NCI-H446 (cell line): ENCODE measurements around the gene KDM4B.
"Not testable (repeated sequence)": the region's sequence is repeated elsewhere in the genome, so short reads cannot be mapped to it uniquely, and the experiment has no call there.

ENCODE experiments used
- DNase-seq, 2 experiments: peaks; one replicate each; lab custom pipeline; 2025; lab: John Stamatoyannopoulos, UW

The KDM4B gene

DNA sequence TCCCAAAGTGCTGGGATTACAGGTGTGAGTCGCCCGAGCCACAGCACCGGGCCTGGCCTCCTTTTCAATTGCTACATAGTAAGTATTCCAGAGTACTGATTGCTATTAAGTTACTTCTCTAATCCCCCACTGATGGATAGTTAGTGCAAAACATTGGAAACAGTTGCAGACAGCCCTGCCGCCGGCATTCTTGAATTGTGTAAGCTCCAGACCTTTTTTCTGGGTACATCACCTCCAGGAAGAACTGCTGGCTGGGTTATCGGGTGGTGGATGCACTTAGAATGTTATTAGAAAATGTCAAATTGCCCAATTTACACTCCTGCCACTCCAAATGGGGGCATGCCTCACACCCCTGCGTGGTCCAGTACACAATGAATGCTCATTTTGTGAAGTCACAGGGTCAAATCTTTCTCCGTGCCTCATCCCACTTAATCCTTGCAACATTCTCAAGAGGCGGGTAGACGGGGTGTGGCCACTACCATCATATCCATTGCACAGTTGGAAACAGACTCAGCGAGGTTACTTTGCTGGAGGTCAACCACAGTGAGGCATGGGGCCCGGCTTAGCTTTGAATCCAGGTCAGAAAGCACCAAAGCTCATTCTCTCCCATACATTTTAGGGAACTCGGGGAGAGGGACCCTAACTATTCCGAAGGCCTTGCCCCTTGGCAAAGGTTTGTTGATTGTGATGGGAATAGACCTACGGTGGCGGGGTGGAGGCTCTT lies 1.0 kb upstream of the KDM4B start:
- no peak for DNase-seq

- DNase-seq, result no peak
Observed at GRCh38 chr19:4969292-4969771, 419 bp downstream of the KDM4B start.

DNA sequence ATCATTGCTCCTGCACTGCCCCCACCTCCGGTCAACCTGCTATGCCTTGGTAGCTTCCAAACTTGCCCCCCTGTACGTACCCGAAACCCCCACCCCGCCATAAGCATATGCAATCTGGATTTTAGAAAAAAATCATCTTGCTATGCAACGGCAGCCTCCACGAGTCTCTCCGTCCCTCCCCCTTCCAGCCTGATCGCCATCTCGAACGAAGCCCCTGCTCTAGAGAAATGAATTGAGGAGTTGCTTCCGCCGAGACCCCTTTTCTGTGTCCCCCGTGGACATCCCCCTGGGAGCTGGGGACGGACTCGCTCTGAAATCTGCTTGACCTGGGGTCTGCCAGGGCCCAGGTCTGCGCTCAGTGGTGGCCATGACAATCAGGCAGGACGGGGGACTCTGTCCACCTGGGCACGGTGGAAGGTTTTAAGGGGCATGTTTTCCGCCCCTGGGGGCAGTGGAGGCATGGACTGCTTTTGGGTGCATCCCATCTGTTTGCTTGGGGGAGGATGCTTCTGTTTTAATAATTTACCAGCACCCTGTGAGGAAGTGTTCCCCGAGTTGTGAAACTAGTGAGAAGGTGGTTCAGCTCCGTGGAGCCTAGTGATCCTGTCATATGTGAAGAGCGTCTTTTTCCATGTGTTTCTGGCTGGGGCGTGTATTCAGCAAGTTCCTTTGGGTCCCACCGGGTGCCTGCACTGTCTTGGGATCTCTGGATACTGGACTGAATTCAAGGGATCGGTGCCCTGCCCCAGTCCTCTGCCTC lies 1.0 kb downstream of the KDM4B start:
- no peak for DNase-seq

DNA sequence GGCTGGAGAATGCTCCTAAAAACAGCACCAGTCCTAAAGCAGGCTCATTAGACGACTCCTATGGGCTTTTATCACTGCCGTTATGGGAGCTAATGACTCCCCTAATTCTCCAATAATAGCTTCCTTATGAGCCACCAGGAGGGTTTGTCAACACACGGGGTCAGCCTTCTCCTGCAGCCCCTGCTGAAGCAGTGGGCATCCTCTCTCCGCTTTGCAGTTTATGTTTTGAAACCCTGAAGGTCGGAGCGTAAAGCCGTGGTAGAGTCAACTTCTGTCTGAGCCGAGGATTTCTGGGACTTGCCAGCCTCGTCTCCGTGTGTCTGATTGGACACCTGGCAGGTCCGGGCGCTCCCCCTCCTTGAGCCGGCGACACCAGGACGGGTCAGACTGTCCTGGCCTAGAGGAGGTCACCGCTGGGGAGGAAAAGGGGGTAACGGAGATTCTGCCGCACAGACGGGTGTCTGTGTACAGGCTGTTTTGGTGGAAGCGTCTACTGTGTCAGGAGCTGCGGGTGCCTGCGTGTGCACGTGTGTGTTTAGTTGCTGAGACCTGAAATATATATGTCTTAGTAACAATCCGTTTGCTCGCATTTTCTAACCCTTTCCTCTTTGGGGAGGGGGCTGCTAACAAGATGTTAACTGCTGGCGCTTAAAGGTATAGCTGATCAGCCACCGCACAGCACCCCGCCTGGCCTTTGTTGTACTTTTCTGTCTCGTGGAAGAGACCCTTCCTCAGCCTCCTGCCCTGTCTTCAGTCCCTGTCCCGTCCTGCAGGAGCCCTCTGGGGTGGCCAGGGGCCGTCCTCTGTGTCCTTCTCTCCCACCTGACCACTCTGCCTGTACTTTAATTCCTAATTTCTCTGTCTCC lies 1.9 kb downstream of the KDM4B start:
- no peak for DNase-seq

GRCh38 chr19:4971424-4971793 lies 2.5 kb downstream of the KDM4B start:
- DNase-seq, result peak in 1 of 2 experiments; percentile 27

- DNase-seq, result no peak
Observed at GRCh38 chr19:4971816-4972495, 3.0 kb downstream of the KDM4B start.

GRCh38 chr19:4972509-4973230 lies 3.8 kb downstream of the KDM4B start:
- no peak for DNase-seq

DNA sequence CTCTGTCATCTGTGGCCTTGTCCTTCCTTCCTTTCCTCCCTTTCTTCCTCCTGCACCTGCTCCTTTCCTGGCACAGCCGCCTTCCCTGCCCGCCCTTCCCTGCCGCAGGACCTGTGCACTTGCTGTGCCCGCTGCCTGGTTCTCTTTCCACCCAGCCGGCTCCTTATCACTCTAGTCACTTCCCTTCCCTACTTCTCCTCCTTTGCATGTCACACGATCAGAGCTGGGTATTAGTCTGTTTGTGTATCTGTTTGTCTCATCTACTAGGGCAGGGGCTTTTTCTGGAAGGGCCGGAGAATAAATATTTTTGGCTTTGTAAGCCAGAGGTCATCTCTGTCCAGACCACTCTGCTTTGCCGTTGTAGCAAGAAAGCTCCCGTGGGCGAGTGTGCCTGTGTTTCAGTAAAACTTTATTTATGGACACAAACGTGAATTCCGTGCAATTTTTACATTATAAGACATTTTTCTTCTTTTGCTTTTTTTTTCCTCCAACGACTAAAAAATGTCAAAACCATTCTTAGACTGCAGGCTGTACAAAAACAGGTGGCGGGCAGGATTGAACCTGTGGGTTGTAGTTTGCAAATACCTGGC lies 6.1 kb downstream of the KDM4B start:
- no peak for DNase-seq

- not testable (repeated sequence) for DNase-seq
Observed at GRCh38 chr19:4975601-4976000, 6.7 kb downstream of the KDM4B start.

DNA sequence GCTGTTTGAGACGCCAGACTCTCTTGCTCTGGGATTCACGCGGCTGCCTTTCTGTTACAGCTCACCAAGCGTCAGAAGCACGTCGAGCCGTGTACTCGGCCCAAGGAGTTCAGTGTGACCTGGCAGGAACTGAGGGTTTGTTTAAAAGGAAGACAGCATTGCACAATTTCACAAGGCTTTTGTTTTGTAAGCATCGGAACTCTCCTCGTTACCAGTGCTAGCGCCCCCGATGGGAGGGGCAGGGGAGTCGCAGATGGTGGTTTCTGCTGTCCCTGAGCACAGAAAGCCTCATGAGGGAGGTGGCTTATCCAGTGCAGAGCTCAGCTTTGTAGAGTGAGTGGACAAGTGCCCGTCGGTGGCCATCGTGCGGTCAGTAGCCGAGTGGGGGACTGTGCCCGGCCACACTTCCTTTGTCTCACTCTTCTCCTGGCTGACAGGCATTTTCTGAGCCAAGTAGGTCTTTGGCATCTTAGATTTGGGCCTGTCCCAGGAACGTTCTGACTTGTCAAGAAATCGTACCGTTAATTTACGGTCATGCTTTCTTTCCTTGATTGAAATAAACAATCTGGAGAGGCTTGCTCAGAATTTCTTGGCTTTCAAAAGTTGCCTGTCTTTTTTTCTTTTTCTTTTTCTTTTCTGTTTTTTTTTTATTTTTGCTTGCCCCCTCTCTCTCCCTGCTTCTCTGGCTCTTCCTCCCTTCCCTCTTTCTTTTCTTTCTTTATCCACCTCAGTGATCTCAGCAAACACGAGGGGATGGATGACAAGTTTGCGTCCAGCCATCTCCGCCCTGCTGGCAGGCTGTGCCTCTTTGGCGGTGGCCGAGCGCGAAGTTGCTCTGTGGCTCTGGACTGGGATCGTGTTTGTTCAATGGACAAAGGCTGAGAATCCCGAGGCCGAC lies 7.7 kb downstream of the KDM4B start:
- DNase-seq, result peak; percentile 30 to 46

DNA sequence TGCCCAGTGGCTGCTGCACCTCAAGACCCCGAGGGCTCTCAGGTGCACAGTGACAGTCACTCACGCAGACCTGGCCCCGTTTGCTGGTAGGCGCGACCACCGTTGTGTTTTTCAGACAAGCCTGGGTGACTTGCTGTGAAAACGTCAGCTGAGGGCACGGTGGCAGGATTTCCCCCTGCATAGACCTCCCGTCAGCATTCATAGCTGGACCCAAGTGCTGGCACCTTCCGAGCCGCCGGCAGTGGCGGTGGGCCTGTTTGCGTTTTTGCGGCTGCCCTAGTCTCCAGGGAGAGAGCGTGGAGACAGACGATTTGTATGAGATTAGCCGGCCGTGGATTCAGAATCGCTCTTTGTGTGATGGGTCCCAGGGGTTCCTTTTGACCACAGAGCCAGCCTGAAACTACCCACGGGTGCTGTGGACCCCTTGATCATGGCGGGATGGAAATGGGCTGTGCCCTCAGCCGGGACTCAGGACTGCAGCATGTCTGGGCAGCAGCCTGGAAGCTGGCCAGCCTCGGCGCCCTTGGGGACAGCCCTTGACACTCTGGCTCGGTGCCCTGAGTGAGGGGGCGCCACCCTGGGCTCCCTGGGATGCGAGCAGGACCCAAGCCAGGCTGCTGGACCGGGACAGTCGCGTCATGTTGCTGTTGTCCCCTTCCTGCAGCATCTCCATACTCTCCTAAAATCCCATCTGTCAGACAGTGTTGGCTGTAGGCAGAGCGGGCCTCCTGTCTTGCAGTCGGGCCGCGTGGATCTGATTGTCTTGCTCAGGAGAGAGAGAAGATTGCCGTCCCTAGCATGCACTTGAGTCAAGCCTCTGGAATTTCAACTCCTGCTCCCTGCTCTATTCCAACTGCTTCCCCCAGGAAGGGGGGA lies 8.6 kb downstream of the KDM4B start:
- peak; percentile 38 to 74 for DNase-seq

- DNase-seq, result no peak
Observed at GRCh38 chr19:4979211-4979807, 10.4 kb downstream of the KDM4B start.

DNA sequence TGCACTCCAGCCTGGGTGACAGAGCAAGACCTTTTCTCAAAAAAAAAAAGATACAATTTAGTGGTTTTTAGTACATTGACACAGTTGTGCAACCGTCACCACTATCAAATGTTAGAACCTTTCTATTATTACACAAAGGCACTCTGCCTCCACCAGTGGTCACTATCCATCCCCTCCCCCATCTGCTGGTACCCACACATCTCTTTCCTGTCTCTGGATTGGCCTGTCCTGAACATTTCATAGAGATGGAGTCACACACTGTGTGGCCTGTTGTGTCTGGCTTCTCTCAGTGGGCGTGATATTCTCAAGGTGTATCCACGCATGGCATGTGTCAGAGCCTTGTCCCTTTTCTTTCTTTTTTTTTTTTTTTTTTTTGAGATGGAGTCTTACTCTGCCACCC lies 11.2 kb downstream of the KDM4B start:
- no peak for DNase-seq

DNA sequence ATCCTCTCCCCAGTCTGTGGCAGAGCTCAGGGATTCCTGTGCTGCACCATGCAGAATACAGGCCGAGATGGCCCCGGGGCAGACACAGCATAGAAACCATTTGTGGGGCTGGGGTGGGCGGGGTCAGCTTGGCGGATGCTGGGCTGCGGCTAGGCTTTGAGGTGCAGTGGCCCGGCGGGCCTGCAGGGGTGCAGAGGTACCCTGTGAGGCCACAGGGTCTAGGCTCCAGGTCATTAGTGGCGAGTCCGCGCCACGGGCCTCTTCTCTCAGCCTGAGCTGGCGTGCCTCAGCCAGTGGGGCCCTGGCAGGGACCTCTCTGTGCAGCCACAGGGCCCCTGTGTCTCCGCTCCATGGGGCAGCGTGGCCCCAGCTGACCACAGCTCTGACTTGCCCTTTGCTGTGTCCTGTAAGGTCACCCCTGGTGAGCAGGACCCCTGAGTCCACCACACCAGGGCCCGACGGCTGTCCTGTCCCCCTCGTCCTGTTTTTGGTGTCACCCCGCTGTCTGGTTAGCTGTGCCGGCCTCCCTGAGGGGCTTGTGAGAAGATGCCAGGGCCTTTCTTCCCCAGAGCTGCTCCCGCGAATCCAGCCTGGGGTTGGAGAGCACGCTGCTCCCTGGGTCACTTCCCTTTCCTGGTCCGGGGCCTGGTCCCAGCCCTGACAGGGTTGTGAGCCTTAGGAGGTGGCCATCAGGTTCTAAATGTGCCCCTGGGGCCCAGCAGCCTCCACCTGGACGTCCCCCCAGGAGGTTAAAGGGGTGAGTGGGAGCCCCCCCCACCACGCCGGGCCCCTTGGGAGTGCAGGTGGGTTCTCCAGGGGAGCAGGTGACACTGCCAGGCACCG lies 12.1 kb downstream of the KDM4B start:
- no peak for DNase-seq

DNA sequence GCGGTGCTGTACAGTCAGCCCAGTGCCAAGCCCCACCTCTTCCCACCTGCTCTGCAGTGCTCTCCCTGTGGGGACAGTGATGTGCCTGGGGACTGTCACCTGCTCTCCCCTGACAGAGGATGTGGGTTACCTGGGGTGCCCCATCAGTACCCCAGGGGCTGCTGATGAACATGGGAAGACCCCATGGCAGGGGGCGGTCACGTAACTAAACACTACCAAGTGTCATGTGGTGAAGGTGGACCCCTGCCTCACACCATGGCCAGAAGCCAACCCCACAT lies 12.7 kb downstream of the KDM4B start:
- DNase-seq, result no peak

GRCh38 chr19:4983346-4984105 lies 14.6 kb downstream of the KDM4B start:
- no peak for DNase-seq

DNA sequence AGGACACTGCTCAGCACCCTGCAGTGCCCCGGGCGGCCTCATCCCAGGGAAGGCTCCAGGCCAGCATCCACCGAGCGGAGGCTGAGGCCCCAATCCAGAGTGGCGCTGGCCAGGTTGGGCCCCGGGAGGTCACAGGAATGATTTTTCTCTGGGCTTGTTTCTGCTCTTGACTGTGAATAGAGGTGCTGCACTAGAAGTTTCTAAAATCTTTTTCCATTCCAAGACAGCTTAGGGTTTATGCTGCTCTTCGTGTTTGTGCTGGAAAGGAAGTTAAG lies 15.1 kb downstream of the KDM4B start:
- DNase-seq, result no peak
